Endothelial cell of umbilical vein (primary cell): Measurements from ENCODE around the gene DACT2. TPM values are rescaled to one million over a fixed set of nuclear protein-coding genes. Genes with fewer than 3 reads are reported as not detected.

Source experiments
- BruUV-seq: library from RNA; stranded (reverse); fragments of 400-500 nt; replicated peaks from 2 replicates; lab custom pipeline; 2021; lab: Mats Ljungman, UMichigan
- CTCF ChIA-PET: fragments of 300-600, 350-600 bp; sonication (Branson Sonifier 250); formaldehyde crosslinking; loops from one replicate; lab custom pipeline; 2021; ENCODE audit warnings: antibody characterized with exemption, inconsistent platforms; lab: Charles Lee
- POLR2A ChIA-PET: fragments of 300-600, 350-600 bp; sonication (Branson Sonifier 250); formaldehyde crosslinking; loops from one replicate; lab custom pipeline; 2021; ENCODE audit warnings: antibody characterized with exemption, inconsistent platforms; lab: Charles Lee
- DNase-seq: peaks from one replicate; pipeline ENCODE4 v3.0.0-alpha.2; 2011; ENCODE audit warnings: low read depth, low spot score
- FAIRE-seq: peaks from 2 replicates; lab custom pipeline; 2011; peaks lifted over from hg19 to GRCh38; lab: Jason Lieb, UNC
- H2AFZ ChIP-seq: 2 replicates; pipeline ENCODE4 v1.6.0; 2012; ENCODE audit warnings: low read depth, low read length, control low read depth, inconsistent platforms
- H3K27ac ChIP-seq: 2 replicates; pipeline ENCODE4 v1.5.1; 2011; ENCODE audit warnings: low read depth, mild to moderate bottlenecking, control low read depth, low read length, moderate library complexity; ENCODE audit not compliant: insufficient read depth
- H3K27me3 ChIP-seq, 2 experiments: 2 replicates each; pipeline versions ENCODE4 v1.6.0 to v1.6.1; 2011; ENCODE audit warnings: low read length in 2 of 2, mixed read lengths in 1 of 2; ENCODE audit not compliant: control insufficient read depth in 2 of 2, insufficient read depth in 2 of 2
- H3K36me3 ChIP-seq, 2 experiments: 2 replicates in 1 of 2; 3 replicates in 1 of 2; pipeline ENCODE4 v1.5.1; 2011; ENCODE audit warnings: low read length in 2 of 2, mild to moderate bottlenecking in 1 of 2, moderate library complexity in 1 of 2; ENCODE audit not compliant: control insufficient read depth in 2 of 2, insufficient read depth in 2 of 2; ENCODE audit errors: extremely low read depth in 1 of 2
- H3K4me1 ChIP-seq: 3 replicates; pipeline ENCODE4 v1.5.1; 2011; ENCODE audit warnings: mild to moderate bottlenecking, low read length; ENCODE audit not compliant: control insufficient read depth, insufficient read depth; ENCODE audit errors: extremely low read depth
- H3K4me2 ChIP-seq: 2 replicates; pipeline ENCODE4 v1.6.1; 2011; ENCODE audit warnings: low read length, control low read depth, mixed read lengths; ENCODE audit not compliant: insufficient read depth
- H3K4me3 ChIP-seq, 3 experiments: fragments of 200-600 bp in 1 of 3; sonication (generic), shearing (Covaris generic) in 1 of 3; replicated peaks in 1 of 3; 2 replicates each; pipeline ENCODE4 v1.5.1; 2011 to 2016; ENCODE audit warnings: control low read depth in 3 of 3, low read length in 3 of 3, mild to moderate bottlenecking in 2 of 3, inconsistent platforms in 1 of 3, low read depth in 1 of 3, moderate library complexity in 1 of 3; ENCODE audit not compliant: insufficient read depth in 1 of 3
- H3K79me2 ChIP-seq: 2 replicates; pipeline ENCODE4 v1.6.0; 2012; ENCODE audit warnings: low read length, inconsistent platforms; ENCODE audit not compliant: control insufficient read depth, insufficient read depth
- H3K9ac ChIP-seq: replicated peaks from 2 replicates; pipeline ENCODE3; 2011; ENCODE audit warnings: low read length, control low read depth; ENCODE audit not compliant: insufficient read depth; ENCODE audit errors: extremely low read depth
- H3K9me1 ChIP-seq: replicated peaks from 3 replicates; pipeline ENCODE4 v1.6.0; 2011; ENCODE audit warnings: mild to moderate bottlenecking, low read length; ENCODE audit not compliant: control insufficient read depth, insufficient read depth; ENCODE audit errors: extremely low read depth
- H3K9me3 ChIP-seq: replicated peaks from 2 replicates; pipeline ENCODE4 v1.5.1; 2012; ENCODE audit warnings: low read length, inconsistent platforms; ENCODE audit not compliant: control insufficient read depth, insufficient read depth
- H4K20me1 ChIP-seq: replicated peaks from 2 replicates; pipeline ENCODE3; 2011; ENCODE audit warnings: mild to moderate bottlenecking, low read length; ENCODE audit not compliant: control insufficient read depth, insufficient read depth; ENCODE audit errors: extremely low read depth
- CTCF ChIP-seq, 2 donors: IDR thresholded peaks; 1 replicate in 1 of 2; 2 replicates in 1 of 2; pipeline ENCODE4 v1.5.1; 2011; ENCODE audit warnings: low read length in 2 of 2, mild to moderate bottlenecking in 2 of 2, moderate library complexity in 2 of 2, control low read depth in 1 of 2, inconsistent platforms in 1 of 2, low read depth in 1 of 2; ENCODE audit not compliant: insufficient read depth in 1 of 2; ENCODE audit errors: extremely low read depth in 1 of 2
- FOS ChIP-seq: IDR thresholded peaks from 2 replicates; pipeline ENCODE4 v1.6.1; 2011; ENCODE audit warnings: mild to moderate bottlenecking, low read length, moderate library complexity, borderline replicate concordance; ENCODE audit not compliant: insufficient read depth
- GATA2 ChIP-seq: IDR thresholded peaks from 2 replicates; pipeline ENCODE4 v1.7.0; 2011; ENCODE audit warnings: low read depth, mild to moderate bottlenecking, moderate library complexity, mixed read lengths, low read length; ENCODE audit not compliant: insufficient read length, insufficient read depth
- MYC ChIP-seq: IDR thresholded peaks from one replicate; pipeline ENCODE4 v1.6.1; 2011; ENCODE audit warnings: mild to moderate bottlenecking, low read depth, low read length
- POLR2A ChIP-seq: IDR thresholded peaks from 2 replicates; pipeline ENCODE4 v1.6.1; 2012; ENCODE audit warnings: low read depth, mild to moderate bottlenecking, control low read depth, low read length
- POLR2AphosphoS5 ChIP-seq: IDR thresholded peaks from 2 replicates; pipeline ENCODE4 v1.6.1; 2012; ENCODE audit warnings: low read depth, mild to moderate bottlenecking, control low read depth, low read length, moderate library complexity; ENCODE audit not compliant: insufficient read depth
- dilution Hi-C: fragments of 300-500 bp; cut with MboI; formaldehyde crosslinking; loops from one replicate; pipeline ENCODE4 v1.15.0; 2019; ENCODE audit warnings: low sequenced_read_pairs; ENCODE audit not compliant: extremely low pct_ligation_motif_present
- intact Hi-C: fragments of 100-400 bp; cut with micrococcal nuclease; formaldehyde crosslinking; loops from one replicate; pipeline ENCODE4 v1.10.0; 2022
- polyA plus RNA-seq, 4 experiments: library from polyadenylated mRNA; depleted of rRNA in 3 of 4; stranded (reverse) in 3 of 4; unstranded in 1 of 4; fragments of >200 nt; gene quantifications; 2 replicates each; pipeline versions ENCODE4 v1.2.1 to v1.2.3, GENCODE V29; 2011 to 2012; ENCODE audit warnings: missing spikeins in 1 of 4
- total RNA-seq: library from RNA; stranded (reverse); gene quantifications from 2 replicates; pipeline ENCODE4 v1.2.3, GENCODE V29; 2021

DACT2 gene
- total and polyA plus RNA-seq, 2 donors (not counting 3 experiments of a cell fraction or from before 2014, with no cell fraction given): not detected

GRCh38 chr6:168264593-168265335, 54.8 kb downstream of the DACT2 start:
- Histone ChIP-seq H3K9me1 (no peaks in the 10 kb centered on the region), H3K27ac (no peak overlapping the region), H3K4me3 (no peak overlapping the region), H3K4me2 (no peak overlapping the region), H4K20me1 (no peaks in the 10 kb centered on the region), H3K27me3 (no peaks in the 10 kb centered on the region), H3K79me2 (no peaks in the 10 kb centered on the region), H3K4me1 (no peaks in the 10 kb centered on the region), H3K36me3 (no peaks in the 10 kb centered on the region), H3K9ac (no peak overlapping the region), H2AFZ (no peak overlapping the region), H3K9me3 (no peaks in the 10 kb centered on the region)
- dilution Hi-C loops (no loop called here), intact Hi-C loops (no loop called here)
- DNase-seq (no peak), FAIRE-seq (no peak)
- ChIA-PET CTCF (no interaction called here), POLR2A (no interaction called here)
- no TSS peak for BruUV-seq
- no peak for TF ChIP-seq POLR2AphosphoS5
- no peak for TF ChIP-seq CTCF (IDR thresholded peaks at IDR 0.05; ENCODE audit: extremely low read depth in 1 of 2, insufficient read depth in 1 of 2, low read depth in 1 of 2, low read length in 2 of 2)
- no peak for TF ChIP-seq FOS
- no peak for TF ChIP-seq MYC
- no peak for TF ChIP-seq POLR2A
- no peak for TF ChIP-seq GATA2
